CD4-positive, alpha-beta T cell treated with Interleukin-15 for 1 hour (primary cell): ENCODE data around the gene MAPRE2.

Experiments used
- DNase-seq: peaks from one replicate; pipeline ENCODE4 v3.0.0-alpha.2; 2020

MAPRE2 gene

DNA sequence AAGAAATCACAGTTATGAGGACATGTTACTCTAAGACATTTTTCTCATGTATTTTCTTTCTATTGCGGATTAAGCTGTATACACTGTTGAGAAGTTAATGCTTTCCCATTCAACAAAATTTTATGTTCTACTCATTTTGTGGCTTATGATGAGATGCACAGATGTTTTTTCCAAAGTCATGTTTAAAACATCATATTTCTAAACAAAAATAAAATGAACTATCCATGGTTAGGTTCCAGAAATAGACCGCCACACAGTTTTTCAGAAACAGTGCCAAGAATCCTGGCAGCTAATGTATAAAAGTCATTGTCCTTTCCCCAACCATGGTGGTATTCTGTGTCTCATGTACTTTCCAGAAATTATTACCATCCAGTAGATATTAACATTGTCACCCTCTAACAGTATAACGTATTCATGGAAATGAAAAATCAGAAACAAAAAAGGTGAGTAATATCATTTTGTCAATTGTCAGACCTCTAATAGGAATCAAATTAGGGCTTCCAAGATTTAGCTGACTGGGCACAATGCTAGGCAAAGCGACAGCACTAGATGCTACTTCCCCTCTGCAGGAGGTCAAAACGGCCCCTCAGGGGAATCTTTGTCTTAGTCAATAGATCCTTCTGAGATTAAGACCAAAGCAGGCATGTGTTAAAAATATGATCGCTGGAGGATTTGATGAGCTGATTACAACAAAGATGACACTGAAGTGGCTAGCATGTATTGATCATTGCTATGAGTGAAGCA, 145.2 kb downstream of the MAPRE2 start:
- DNase-seq = no peak

DNA sequence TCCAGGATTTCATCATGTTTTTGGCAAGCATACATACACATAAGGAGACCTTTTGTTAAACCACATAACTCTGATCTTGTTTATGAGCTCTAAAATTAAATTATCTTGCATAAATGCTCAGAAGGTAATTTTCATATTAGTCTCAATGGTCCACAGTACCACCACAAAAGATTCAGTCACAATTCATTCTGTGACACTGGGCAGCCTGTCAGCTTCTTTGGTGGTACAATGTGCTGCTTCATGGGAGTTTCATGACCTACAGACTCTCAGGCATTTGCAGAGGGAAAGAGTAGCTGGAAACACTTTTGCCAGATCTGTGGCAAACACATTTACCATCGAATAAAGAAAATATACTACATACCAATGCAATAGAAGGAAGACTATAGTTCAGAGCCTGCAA, 148.3 kb downstream of the MAPRE2 start:
- DNase-seq = no peak

DNA sequence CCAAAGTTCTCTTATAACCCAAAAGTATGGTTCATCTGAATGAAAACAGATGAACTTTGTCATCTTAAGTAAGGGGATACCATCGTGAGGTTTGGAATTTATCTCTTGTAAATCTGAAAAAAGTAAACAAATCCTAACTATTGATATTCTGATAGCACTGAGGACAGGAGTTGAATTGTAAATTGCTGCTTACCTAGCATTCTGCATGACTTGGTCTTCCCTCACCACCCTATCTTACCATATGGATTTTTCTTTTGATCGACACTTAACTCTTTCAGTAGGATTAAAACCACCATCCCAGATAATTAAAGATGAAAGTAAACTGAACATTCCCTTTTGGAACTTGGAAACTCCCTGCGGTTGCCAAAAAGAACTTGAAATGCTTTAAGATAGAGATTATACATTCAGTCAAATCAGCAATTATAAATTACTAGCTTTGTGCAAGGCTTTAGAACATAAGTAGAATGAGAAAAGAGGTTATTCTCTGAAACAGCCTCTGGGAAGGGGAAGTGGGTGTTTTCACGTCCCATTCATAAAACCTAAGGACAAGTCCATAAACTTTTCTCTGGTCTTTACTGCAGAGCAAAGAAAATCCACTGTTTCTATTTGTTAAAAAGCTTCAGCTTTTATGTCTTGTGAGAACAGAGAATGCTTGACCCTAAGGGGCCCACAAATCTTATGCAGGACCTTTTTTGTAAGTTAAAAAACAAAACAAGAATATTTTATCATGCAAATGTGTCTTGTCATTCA, 149.9 kb downstream of the MAPRE2 start:
- no peak for DNase-seq

DNA sequence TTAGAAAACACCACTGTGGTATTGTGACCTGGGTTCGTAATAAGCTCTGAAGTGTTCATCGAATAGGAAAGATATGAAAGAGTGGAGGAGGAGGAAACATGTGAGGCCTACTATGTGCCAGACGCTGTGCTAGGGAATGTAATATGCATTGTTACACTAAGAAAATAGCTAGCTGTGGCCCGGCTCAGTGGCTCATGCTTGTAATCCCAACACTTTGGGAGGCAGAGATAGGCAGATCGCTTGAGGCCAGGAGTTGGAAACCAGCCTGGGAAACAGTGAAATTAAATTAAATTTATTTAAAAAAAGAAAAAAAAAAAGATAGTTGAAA, 150.4 kb downstream of the MAPRE2 start:
- no peak for DNase-seq

DNA sequence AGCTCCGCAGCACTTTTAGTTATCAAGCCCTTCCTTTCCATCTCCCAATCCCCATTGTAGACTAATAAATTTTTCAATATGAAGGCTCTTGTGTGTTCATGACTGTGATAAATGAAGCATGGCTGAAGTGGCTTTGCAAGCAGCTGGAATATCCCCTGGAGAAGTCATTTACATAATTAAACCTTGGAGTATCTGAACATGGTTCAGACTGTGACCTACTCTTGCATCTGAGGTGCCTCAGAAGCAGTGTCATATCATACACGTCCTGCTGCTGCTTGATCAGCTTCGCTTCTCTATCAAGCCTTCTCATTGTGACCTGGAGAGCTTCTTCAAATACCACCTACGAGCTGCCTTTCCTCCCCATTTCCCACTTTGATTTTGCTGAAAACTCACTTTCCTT, 151.2 kb downstream of the MAPRE2 start:
- no peak for DNase-seq
